Uterus (tissue), 4 donors: Measurements from ENCODE around the gene ZBTB40. TPM values are rescaled to one million over a fixed set of nuclear protein-coding genes. Genes with fewer than 3 reads are reported as not detected.

ENCODE experiments used
- DNase-seq, 2 donors: peaks; one replicate each; pipeline ENCODE4 v3.0.0-alpha.2; 2019 to 2020
- H3K27ac ChIP-seq, 2 donors: fragments of 200-600 bp; sonication (generic); 1 replicate in 1 of 2; 2 replicates in 1 of 2; pipeline ENCODE4 v1.5.1; 2016 to 2018
- H3K27me3 ChIP-seq, 2 donors: fragments of 200-600 bp; sonication (generic); one replicate each; pipeline ENCODE4 v1.5.1; 2018 to 2019; ENCODE audit warnings: control low read depth in 1 of 2
- H3K36me3 ChIP-seq, 2 donors: fragments of 200-600 bp; sonication (generic); one replicate each; pipeline ENCODE4 v1.5.1; 2019; ENCODE audit warnings: control low read depth in 1 of 2
- H3K4me1 ChIP-seq, 2 donors: fragments of 200-600 bp; sonication (generic); one replicate each; pipeline ENCODE4 v1.5.1; 2018 to 2019; ENCODE audit warnings: control low read depth in 1 of 2
- H3K4me3 ChIP-seq, 2 donors: fragments of 200-600 bp; sonication (generic); 1 replicate in 1 of 2; 2 replicates in 1 of 2; pipeline ENCODE4 v1.5.1; 2018 to 2019; ENCODE audit warnings: mild to moderate bottlenecking in 1 of 2
- H3K9me3 ChIP-seq, 2 donors: fragments of 200-600 bp; sonication (generic); one replicate each; pipeline ENCODE4 v1.5.1; 2019; ENCODE audit warnings: control low read depth in 1 of 2
- POLR2A ChIP-seq, 2 donors: fragments of 450-650 bp; IDR thresholded peaks; one replicate each; pipeline ENCODE4 v1.6.1; 2016; ENCODE audit warnings: antibody characterized with exemption in 2 of 2, mild to moderate bottlenecking in 1 of 2, moderate library complexity in 1 of 2
- intact Hi-C: fragments of 100-400 bp; cut with DNase I; formaldehyde crosslinking; loops from one replicate; pipeline ENCODE4 v1.15.1; 2023; ENCODE audit warnings: low total_unique reads
- total RNA-seq, 4 donors: library from RNA; depleted of rRNA in 3 of 4; stranded (reverse); fragments of >200 nt in 3 of 4; gene quantifications; one replicate each; pipeline versions ENCODE4 v1.1.0 to v1.2.4, GENCODE V29; 2014 to 2023
- TF ChIP-seq, protein P1 (sequence below), 4 experiments: fragments of 200-600 bp in 2 of 4; fragments of 450-650 bp in 2 of 4; sonication (generic) in 2 of 4; IDR thresholded peaks; one replicate each; pipeline ENCODE4 v1.5.1; 2016 to 2019; ENCODE audit warnings: antibody characterized with exemption in 4 of 4, mild to moderate bottlenecking in 2 of 4, moderate library complexity in 1 of 4
- donor health status: DM: yes; HTN: yes; CAD: no.

Gene ZBTB40
- total RNA-seq, 4 donors from 2014 or later, result 8.2 to 34.2 (median 16.6) TPM

GRCh38 chr1:22442212-22442894, 9.3 kb upstream of the ZBTB40 start:
- no peak overlapping the region for H3K4me3 ChIP-seq
- H3K36me3 ChIP-seq, result no peaks in the 10 kb centered on the region
- intact Hi-C loops, result no loop called here
- DNase-seq, result no peak
- no peak overlapping the region for H3K27ac ChIP-seq
- H3K4me1 ChIP-seq, result no peaks in the 10 kb centered on the region
- no peaks in the 10 kb centered on the region for H3K27me3 ChIP-seq
- peaks cover 0 to 6% of the 10 kb centered on the region in 2 donors for H3K9me3 ChIP-seq
- TF ChIP-seq, protein P1, sequence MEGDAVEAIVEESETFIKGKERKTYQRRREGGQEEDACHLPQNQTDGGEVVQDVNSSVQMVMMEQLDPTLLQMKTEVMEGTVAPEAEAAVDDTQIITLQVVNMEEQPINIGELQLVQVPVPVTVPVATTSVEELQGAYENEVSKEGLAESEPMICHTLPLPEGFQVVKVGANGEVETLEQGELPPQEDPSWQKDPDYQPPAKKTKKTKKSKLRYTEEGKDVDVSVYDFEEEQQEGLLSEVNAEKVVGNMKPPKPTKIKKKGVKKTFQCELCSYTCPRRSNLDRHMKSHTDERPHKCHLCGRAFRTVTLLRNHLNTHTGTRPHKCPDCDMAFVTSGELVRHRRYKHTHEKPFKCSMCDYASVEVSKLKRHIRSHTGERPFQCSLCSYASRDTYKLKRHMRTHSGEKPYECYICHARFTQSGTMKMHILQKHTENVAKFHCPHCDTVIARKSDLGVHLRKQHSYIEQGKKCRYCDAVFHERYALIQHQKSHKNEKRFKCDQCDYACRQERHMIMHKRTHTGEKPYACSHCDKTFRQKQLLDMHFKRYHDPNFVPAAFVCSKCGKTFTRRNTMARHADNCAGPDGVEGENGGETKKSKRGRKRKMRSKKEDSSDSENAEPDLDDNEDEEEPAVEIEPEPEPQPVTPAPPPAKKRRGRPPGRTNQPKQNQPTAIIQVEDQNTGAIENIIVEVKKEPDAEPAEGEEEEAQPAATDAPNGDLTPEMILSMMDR (IDR thresholded peaks at IDR 0.05), result no peak
- TF ChIP-seq POLR2A (IDR thresholded peaks at IDR 0.05), result no peak

GRCh38 chr1:22443332-22443731, 8.3 kb upstream of the ZBTB40 start:
- H3K4me1 ChIP-seq, result no peaks in the 10 kb centered on the region

DNA sequence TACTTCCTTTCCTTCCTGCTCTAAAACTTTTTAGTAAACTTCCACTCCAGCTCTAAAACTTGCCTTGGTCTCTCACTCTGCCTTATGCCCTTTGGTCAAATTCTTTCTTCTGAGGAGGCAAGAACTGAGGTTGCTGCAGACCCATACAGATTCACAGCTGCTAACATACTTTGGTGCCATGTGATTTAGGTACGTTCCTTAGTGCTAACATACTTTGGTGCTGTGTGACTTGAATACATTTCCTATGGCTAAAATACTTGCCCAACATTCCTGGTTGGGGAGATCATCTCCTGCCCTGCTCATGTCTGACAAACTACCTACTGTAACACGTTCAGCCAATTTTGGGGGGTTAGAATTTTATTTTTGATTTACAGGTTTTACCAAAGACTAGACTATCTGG, 6.8 kb upstream of the ZBTB40 start:
- no peak overlapping the region for H3K27ac ChIP-seq
- no peak overlapping the region for H3K4me3 ChIP-seq
- no peak for TF ChIP-seq POLR2A (IDR thresholded peaks at IDR 0.05)
- TF ChIP-seq, protein P1 (IDR thresholded peaks at IDR 0.05), result no peak
- no peaks in the 10 kb centered on the region for H3K36me3 ChIP-seq
- H3K4me1 ChIP-seq, result no peaks in the 10 kb centered on the region
- intact Hi-C loops, result no loop called here
- no peak for DNase-seq
- H3K27me3 ChIP-seq, result no peaks in the 10 kb centered on the region
- H3K9me3 ChIP-seq, result peaks cover 0 to 6% of the 10 kb centered on the region in 2 donors

More at GRCh38 chr1:22443332-22443731, 8.3 kb upstream of the ZBTB40 start:
- Histone ChIP-seq H3K27me3 (no peaks in the 10 kb centered on the region), H3K9me3 (peaks cover 0 to 6% of the 10 kb centered on the region in 2 donors), H3K27ac (no peak overlapping the region), H3K36me3 (no peaks in the 10 kb centered on the region), H3K4me3 (no peak overlapping the region)
- TF ChIP-seq, protein P1 (IDR thresholded peaks at IDR 0.05), result no peak
- TF ChIP-seq POLR2A (IDR thresholded peaks at IDR 0.05), result no peak
- no peak for DNase-seq
- intact Hi-C loops, result no loop called here

GRCh38 chr1:22447621-22448111, 4.0 kb upstream of the ZBTB40 start:
- no peaks in the 10 kb centered on the region for H3K4me1 ChIP-seq
- intact Hi-C loops, result no loop called here
- TF ChIP-seq POLR2A (IDR thresholded peaks at IDR 0.05), result no peak
- TF ChIP-seq, protein P1 (IDR thresholded peaks at IDR 0.05), result no peak
- H3K27ac ChIP-seq, result peak overlapping the region in 1 of 2 donors; percentile 33
- H3K9me3 ChIP-seq, result no peaks in the 10 kb centered on the region
- H3K4me3 ChIP-seq, result no peak overlapping the region
- H3K27me3 ChIP-seq, result no peaks in the 10 kb centered on the region
- DNase-seq, result no peak
- no peaks in the 10 kb centered on the region for H3K36me3 ChIP-seq

DNA sequence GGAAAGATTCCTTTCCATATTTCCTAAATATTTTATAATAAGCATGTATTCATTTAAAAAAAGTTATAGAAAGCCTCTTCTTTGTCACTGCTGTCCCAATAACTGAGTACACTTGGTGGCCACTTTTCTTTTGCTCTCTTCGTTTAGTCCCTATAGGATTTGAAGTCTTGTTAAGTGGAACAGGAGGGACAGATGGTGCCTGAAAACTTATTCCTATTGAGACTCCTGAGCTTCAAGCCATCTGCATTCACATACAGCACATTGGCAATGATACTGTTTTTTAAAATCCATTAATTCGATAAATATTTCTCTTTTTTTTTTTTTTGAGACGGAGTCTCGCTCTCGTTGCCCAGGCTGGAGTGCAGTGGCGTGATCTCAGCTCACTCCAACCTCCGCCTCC, 2.0 kb upstream of the ZBTB40 start:
- intact Hi-C loops, result no loop called here
- Histone ChIP-seq H3K4me1 (no peaks in the 10 kb centered on the region), H3K36me3 (no peaks in the 10 kb centered on the region), H3K4me3 (no peak overlapping the region), H3K27ac (no peak overlapping the region), H3K9me3 (no peaks in the 10 kb centered on the region), H3K27me3 (no peaks in the 10 kb centered on the region)
- no peak for DNase-seq
- TF ChIP-seq POLR2A (IDR thresholded peaks at IDR 0.05), result no peak
- TF ChIP-seq, protein P1 (IDR thresholded peaks at IDR 0.05), result no peak
